ENCODE data around the gene ASTE1. TPM values are rescaled to one million over a fixed set of nuclear protein-coding genes. Genes with fewer than 3 reads are reported as not detected.

ASTE1 gene
- total and polyA plus RNA-seq, 2 experiments from 2014 or later: 2.0 to 5.9 TPM

DNA sequence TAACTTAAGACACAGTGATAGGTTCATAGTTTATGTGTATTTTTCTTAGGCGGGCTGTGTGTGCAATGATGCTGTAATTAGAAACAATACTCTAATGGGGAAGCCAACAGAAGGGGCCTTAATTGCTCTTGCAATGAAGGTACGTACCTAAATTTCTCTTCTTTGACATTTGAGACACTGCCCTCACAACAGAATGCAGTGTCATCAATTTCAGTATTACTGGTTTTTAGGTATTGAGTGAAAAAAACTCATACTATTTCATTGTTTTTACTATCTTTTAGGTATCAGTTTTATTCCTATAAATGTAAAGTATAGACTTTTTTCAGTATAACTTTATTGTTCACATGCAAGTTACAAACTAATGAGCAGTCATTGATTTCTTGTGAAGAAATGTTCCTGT lies 59.3 kb downstream of the ASTE1 start:
- no peak for DNase-seq (ENCODE audit: low read depth in 1 of 2, low spot score in 1 of 2)
- no peaks in the 10 kb centered on the region for H3K4me1 ChIP-seq (ENCODE audit: low read depth)
- H3K27me3 ChIP-seq: no peaks in the 10 kb centered on the region
- H3K27ac ChIP-seq: no peak overlapping the region
- H3K4me3 ChIP-seq: no peak overlapping the region
- H3K9me3 ChIP-seq (ENCODE audit: low read depth): no peaks in the 10 kb centered on the region
- TF ChIP-seq, protein P1, sequence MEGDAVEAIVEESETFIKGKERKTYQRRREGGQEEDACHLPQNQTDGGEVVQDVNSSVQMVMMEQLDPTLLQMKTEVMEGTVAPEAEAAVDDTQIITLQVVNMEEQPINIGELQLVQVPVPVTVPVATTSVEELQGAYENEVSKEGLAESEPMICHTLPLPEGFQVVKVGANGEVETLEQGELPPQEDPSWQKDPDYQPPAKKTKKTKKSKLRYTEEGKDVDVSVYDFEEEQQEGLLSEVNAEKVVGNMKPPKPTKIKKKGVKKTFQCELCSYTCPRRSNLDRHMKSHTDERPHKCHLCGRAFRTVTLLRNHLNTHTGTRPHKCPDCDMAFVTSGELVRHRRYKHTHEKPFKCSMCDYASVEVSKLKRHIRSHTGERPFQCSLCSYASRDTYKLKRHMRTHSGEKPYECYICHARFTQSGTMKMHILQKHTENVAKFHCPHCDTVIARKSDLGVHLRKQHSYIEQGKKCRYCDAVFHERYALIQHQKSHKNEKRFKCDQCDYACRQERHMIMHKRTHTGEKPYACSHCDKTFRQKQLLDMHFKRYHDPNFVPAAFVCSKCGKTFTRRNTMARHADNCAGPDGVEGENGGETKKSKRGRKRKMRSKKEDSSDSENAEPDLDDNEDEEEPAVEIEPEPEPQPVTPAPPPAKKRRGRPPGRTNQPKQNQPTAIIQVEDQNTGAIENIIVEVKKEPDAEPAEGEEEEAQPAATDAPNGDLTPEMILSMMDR (IDR thresholded peaks at IDR 0.05; ENCODE audit: low read depth, low read length): no peak
- H3K36me3 ChIP-seq: peaks cover 17% of the 10 kb centered on the region

DNA sequence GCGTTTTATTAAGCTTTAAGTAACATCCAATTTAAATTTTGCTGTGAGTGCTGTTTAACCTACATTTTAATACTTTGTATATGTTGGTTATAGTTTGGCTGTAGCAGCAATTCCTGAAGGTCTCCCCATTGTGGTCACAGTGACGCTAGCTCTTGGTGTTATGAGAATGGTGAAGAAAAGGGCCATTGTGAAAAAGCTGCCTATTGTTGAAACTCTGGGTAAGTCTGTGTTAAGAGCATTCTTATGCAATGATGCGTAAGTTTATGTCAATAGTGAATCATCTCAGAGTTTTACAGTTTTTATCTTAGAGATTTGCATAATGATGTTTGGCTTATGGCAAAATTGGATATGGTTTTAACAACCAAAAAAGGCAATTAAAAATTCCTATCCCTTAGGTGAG lies 62.7 kb downstream of the ASTE1 start:
- H3K4me3 ChIP-seq: no peak overlapping the region
- peaks cover 15% of the 10 kb centered on the region for H3K36me3 ChIP-seq
- H3K9me3 ChIP-seq (ENCODE audit: low read depth): no peaks in the 10 kb centered on the region
- no peaks in the 10 kb centered on the region for H3K4me1 ChIP-seq (ENCODE audit: low read depth)
- no peak overlapping the region for H3K27ac ChIP-seq
- TF ChIP-seq, protein P1 (IDR thresholded peaks at IDR 0.05; ENCODE audit: low read depth, low read length): no peak
- peak in 1 of 2 donors; percentile 97 for DNase-seq (ENCODE audit: low read depth in 1 of 2, low spot score in 1 of 2)
- H3K27me3 ChIP-seq: no peaks in the 10 kb centered on the region

Other genes starting within 250 kb of the ASTE1 start
- 31.5 and 32.9 TPM in 2 replicates for gene ATP2C1, start 132.7 kb downstream of the ASTE1 start, total RNA-seq
- 31.4 and 35.1 TPM in 2 replicates for gene ATP2C1, start 132.7 kb downstream of the ASTE1 start, polyA plus RNA-seq
- 2.0 and 2.1 TPM in 2 replicates for gene NEK11, start 52 bp upstream of the ASTE1 start, total RNA-seq
- 1.7 and 1.8 TPM in 2 replicates for gene NEK11, start 52 bp upstream of the ASTE1 start, polyA plus RNA-seq

Data from cardiac muscle cell (in vitro differentiated cells and primary cell).